Panc1 (cell line): Measurements from ENCODE around the gene NAT10.

Experiments used
- POLR2AphosphoS5 ChIP-seq: IDR thresholded peaks from 2 replicates; pipeline ENCODE4 v1.6.1; 2012; ENCODE audit warnings: mild to moderate bottlenecking, low read depth, low read length, moderate library complexity
- TF ChIP-seq, protein P1 (sequence below): fragments of 450-650 bp; IDR thresholded peaks from 2 replicates; pipeline ENCODE4 v1.5.1; 2017; ENCODE audit warnings: mild to moderate bottlenecking

DNA sequence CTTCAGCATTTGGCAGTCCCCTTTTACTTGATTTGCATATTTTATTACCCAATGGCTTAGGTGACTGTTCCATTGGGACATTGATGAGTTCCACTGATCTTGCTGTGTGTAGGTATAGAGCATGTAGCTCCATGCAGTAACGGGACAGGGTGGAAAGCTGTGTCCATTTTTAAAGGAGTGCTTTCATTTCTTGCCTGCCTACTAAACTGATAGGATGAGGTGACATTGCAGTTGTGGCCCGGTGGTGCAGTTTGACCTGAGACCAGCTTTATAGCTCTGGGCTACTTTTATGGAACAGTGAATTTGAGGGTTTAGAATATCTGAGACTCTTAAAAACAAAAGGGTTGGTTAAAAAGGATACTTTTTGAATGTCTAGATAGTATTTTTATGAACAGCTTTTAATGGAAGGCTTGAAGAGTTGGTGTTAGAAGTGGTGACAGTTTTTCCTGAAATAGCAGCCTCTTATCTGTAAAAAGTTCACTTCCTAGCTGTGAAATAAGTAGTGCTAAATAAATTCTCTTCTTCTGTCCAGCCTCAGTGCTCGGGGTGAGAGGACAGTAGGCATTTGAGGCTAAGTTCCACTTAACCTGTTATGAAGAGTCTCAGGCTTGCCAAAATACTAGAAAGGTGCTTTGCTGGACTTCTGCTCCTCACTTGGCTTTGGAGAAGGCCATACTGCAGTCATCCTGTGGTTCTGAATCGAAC is 27.0 kb downstream of the NAT10 start:
- TF ChIP-seq, protein P1, sequence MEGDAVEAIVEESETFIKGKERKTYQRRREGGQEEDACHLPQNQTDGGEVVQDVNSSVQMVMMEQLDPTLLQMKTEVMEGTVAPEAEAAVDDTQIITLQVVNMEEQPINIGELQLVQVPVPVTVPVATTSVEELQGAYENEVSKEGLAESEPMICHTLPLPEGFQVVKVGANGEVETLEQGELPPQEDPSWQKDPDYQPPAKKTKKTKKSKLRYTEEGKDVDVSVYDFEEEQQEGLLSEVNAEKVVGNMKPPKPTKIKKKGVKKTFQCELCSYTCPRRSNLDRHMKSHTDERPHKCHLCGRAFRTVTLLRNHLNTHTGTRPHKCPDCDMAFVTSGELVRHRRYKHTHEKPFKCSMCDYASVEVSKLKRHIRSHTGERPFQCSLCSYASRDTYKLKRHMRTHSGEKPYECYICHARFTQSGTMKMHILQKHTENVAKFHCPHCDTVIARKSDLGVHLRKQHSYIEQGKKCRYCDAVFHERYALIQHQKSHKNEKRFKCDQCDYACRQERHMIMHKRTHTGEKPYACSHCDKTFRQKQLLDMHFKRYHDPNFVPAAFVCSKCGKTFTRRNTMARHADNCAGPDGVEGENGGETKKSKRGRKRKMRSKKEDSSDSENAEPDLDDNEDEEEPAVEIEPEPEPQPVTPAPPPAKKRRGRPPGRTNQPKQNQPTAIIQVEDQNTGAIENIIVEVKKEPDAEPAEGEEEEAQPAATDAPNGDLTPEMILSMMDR, result no peak
- no peak for TF ChIP-seq POLR2AphosphoS5
